HEK293 (cell line): Measurements from ENCODE around the gene CAMK2B.

ENCODE experiments used
- CTCF ChIA-PET: fragments of 350-600 bp; formaldehyde crosslinking; extraction: SDS; loops from one replicate; lab custom pipeline; 2021; ENCODE audit warnings: antibody characterized with exemption; lab: Yijun Ruan, JAX
- POLR2A ChIA-PET: fragments of 300-600 bp; formaldehyde crosslinking; extraction: SDS; loops from one replicate; lab custom pipeline; 2020; ENCODE audit warnings: antibody characterized with exemption, inconsistent platforms; lab: Yijun Ruan, JAX
- H3K27ac ChIP-seq: fragments of 200-500 bp; sonication (Bioruptor generic); 2 replicates; pipeline ENCODE4 v1.5.1; 2014; ENCODE audit warnings: low read depth, low read length, control low read depth, inconsistent platforms; ENCODE audit errors: extremely low read depth
- H3K36me3 ChIP-seq, 2 experiments: fragments of 200-500 bp in 1 of 2; sonication (Bioruptor generic) in 1 of 2; 1 replicate in 1 of 2; 2 replicates in 1 of 2; pipeline ENCODE4 v1.5.1; 2014 to 2017; ENCODE audit warnings: inconsistent platforms in 2 of 2, low read length in 2 of 2; ENCODE audit not compliant: control insufficient read depth in 2 of 2, insufficient read depth in 1 of 2
- H3K4me1 ChIP-seq: fragments of 200-500 bp; sonication (Bioruptor generic); 2 replicates; pipeline ENCODE4 v1.5.1; 2014; ENCODE audit warnings: mild to moderate bottlenecking, low read length, inconsistent platforms; ENCODE audit not compliant: control insufficient read depth, insufficient read depth
- H3K4me3 ChIP-seq: 2 replicates; pipeline ENCODE4 v1.5.1; 2011; ENCODE audit warnings: low read depth, mild to moderate bottlenecking, control low read depth, low read length, moderate library complexity
- H3K9me3 ChIP-seq: fragments of 200-500 bp; sonication (Bioruptor generic); 2 replicates; pipeline ENCODE4 v1.5.1; 2014; ENCODE audit warnings: low read depth, low read length, inconsistent platforms; ENCODE audit not compliant: control insufficient read depth, insufficient read depth
- BCL11A ChIP-seq: fragments of 450-650 bp; formaldehyde crosslinking; IDR thresholded peaks from 2 replicates; pipeline ENCODE4 v1.5.1; 2016; ENCODE audit warnings: low read depth, missing biosample characterization, missing genetic modification characterization
- KLF1 ChIP-seq: fragments of 450-650 bp; formaldehyde crosslinking; IDR thresholded peaks from 2 replicates; pipeline ENCODE4 v1.5.1; 2016; ENCODE audit warnings: missing biosample characterization, missing genetic modification characterization
- KLF9 ChIP-seq: fragments of 450-650 bp; formaldehyde crosslinking; IDR thresholded peaks from 2 replicates; pipeline ENCODE4 v1.5.1; 2016; ENCODE audit warnings: missing biosample characterization, missing genetic modification characterization, low read depth
- ZBTB17 ChIP-seq: fragments of 450-650 bp; formaldehyde crosslinking; IDR thresholded peaks from 2 replicates; pipeline ENCODE4 v1.5.1; 2016; ENCODE audit warnings: missing biosample characterization, missing genetic modification characterization
- ZBTB21 ChIP-seq: fragments of 450-650 bp; formaldehyde crosslinking; IDR thresholded peaks from 2 replicates; pipeline ENCODE4 v1.5.1; 2017; ENCODE audit warnings: missing biosample characterization, missing genetic modification characterization
- ZFP37 ChIP-seq: fragments of 450-650 bp; formaldehyde crosslinking; IDR thresholded peaks from 2 replicates; pipeline ENCODE4 v1.5.1; 2016; ENCODE audit warnings: missing biosample characterization, missing genetic modification characterization
- ZFP41 ChIP-seq: fragments of 450-650 bp; formaldehyde crosslinking; IDR thresholded peaks from 2 replicates; pipeline ENCODE4 v1.5.1; 2016; ENCODE audit warnings: missing biosample characterization, missing genetic modification characterization, borderline replicate concordance
- ZNF10 ChIP-seq: fragments of 450-650 bp; formaldehyde crosslinking; IDR thresholded peaks from 2 replicates; pipeline ENCODE4 v1.5.1; 2017; ENCODE audit warnings: missing biosample characterization, missing genetic modification characterization
- ZNF112 ChIP-seq: fragments of 450-650 bp; formaldehyde crosslinking; IDR thresholded peaks from 2 replicates; pipeline ENCODE4 v1.5.0; 2017; ENCODE audit warnings: missing biosample characterization, missing genetic modification characterization
- ZNF114 ChIP-seq: fragments of 450-650 bp; formaldehyde crosslinking; IDR thresholded peaks from 2 replicates; pipeline ENCODE4 v1.5.0; 2017; ENCODE audit warnings: missing biosample characterization, missing genetic modification characterization
- ZNF140 ChIP-seq: fragments of 450-650 bp; formaldehyde crosslinking; IDR thresholded peaks from 2 replicates; pipeline ENCODE4 v1.5.1; 2016; ENCODE audit warnings: missing biosample characterization, missing genetic modification characterization
- ZNF146 ChIP-seq: fragments of 450-650 bp; formaldehyde crosslinking; IDR thresholded peaks from 2 replicates; pipeline ENCODE4 v1.5.1; 2016; ENCODE audit warnings: missing biosample characterization, missing genetic modification characterization
- ZNF19 ChIP-seq: fragments of 450-650 bp; formaldehyde crosslinking; IDR thresholded peaks from 2 replicates; pipeline ENCODE4; 2016; ENCODE audit warnings: missing biosample characterization, missing genetic modification characterization, low read depth
- ZNF366 ChIP-seq: fragments of 450-650 bp; formaldehyde crosslinking; conservative IDR thresholded peaks from 2 replicates; pipeline ENCODE4 v1.5.1; 2016; ENCODE audit warnings: missing biosample characterization, missing genetic modification characterization
- ZNF423 ChIP-seq: fragments of 450-650 bp; formaldehyde crosslinking; IDR thresholded peaks from 2 replicates; pipeline ENCODE4 v1.5.1; 2016; ENCODE audit warnings: missing biosample characterization, missing genetic modification characterization
- ZNF426 ChIP-seq: fragments of 450-650 bp; formaldehyde crosslinking; IDR thresholded peaks from 2 replicates; pipeline ENCODE4 v1.5.1; 2017; ENCODE audit warnings: missing biosample characterization, missing genetic modification characterization, mild to moderate bottlenecking, inconsistent platforms, moderate library complexity
- ZNF501 ChIP-seq: fragments of 450-650 bp; formaldehyde crosslinking; IDR thresholded peaks from 2 replicates; pipeline ENCODE4 v1.5.1; 2016; ENCODE audit warnings: missing biosample characterization, missing genetic modification characterization
- ZNF544 ChIP-seq: fragments of 450-650 bp; formaldehyde crosslinking; IDR thresholded peaks from 2 replicates; pipeline ENCODE4 v1.5.0; 2017; ENCODE audit warnings: missing biosample characterization, missing genetic modification characterization
- ZNF670 ChIP-seq: fragments of 450-650 bp; formaldehyde crosslinking; IDR thresholded peaks from 2 replicates; pipeline ENCODE4 v1.5.1; 2016; ENCODE audit warnings: missing biosample characterization, missing genetic modification characterization, low read depth
- ZNF747 ChIP-seq: fragments of 450-650 bp; formaldehyde crosslinking; IDR thresholded peaks from 2 replicates; pipeline ENCODE4 v1.5.1; 2016; ENCODE audit warnings: missing biosample characterization, missing genetic modification characterization
- ZNF843 ChIP-seq: fragments of 450-650 bp; formaldehyde crosslinking; IDR thresholded peaks from 2 replicates; pipeline ENCODE4 v1.5.1; 2016; ENCODE audit warnings: missing biosample characterization, missing genetic modification characterization
- TF ChIP-seq, protein P1 (sequence below): fragments of 450-650 bp; formaldehyde crosslinking; IDR thresholded peaks from 2 replicates; pipeline ENCODE4 v1.5.1; 2016; ENCODE audit warnings: missing biosample characterization, missing genetic modification characterization
- TF ChIP-seq, protein P2 (sequence below): fragments of 450-650 bp; formaldehyde crosslinking; IDR thresholded peaks from 2 replicates; pipeline ENCODE4 v1.5.1; 2017; ENCODE audit warnings: missing biosample characterization, mild to moderate bottlenecking, missing genetic modification characterization, moderate library complexity
- TF ChIP-seq, protein P3 (sequence below): fragments of 450-650 bp; formaldehyde crosslinking; IDR thresholded peaks from 2 replicates; pipeline ENCODE4 v1.5.1; 2017; ENCODE audit warnings: missing biosample characterization, missing genetic modification characterization
- TF ChIP-seq, protein P4 (sequence below): fragments of 450-650 bp; formaldehyde crosslinking; IDR thresholded peaks from 2 replicates; pipeline ENCODE4 v1.5.1; 2016; ENCODE audit warnings: missing biosample characterization, missing genetic modification characterization
- TF ChIP-seq, protein P5 (sequence below): fragments of 450-650 bp; formaldehyde crosslinking; IDR thresholded peaks from 2 replicates; pipeline ENCODE4 v1.5.1; 2016; ENCODE audit warnings: missing biosample characterization, missing genetic modification characterization
- TF ChIP-seq, protein P6 (sequence below): fragments of 450-650 bp; formaldehyde crosslinking; IDR thresholded peaks from 2 replicates; pipeline ENCODE4; 2016; ENCODE audit warnings: missing biosample characterization, missing genetic modification characterization

The CAMK2B gene

DNA sequence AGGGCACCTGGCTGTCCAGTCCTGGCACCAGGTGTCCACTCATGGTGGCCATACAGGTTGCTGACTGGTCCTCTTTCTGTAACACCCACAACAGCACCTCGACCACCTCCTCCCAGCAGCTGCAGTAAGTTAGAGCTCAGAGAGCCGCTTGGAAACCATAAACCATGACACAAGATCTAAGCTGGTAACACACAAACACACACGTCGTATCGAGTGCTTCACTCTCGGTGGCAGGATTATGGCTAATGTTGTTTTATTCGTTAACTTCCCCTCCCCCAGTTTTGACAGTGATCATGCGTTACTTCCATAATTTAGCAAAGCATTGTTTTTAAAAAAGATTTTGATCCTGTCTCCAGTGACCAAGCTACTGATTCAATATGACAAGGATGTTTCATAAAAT, 59.7 kb downstream of the CAMK2B start:
- Histone ChIP-seq H3K27ac (no peak overlapping the region), H3K36me3 (no peaks in the 10 kb centered on the region), H3K4me3 (no peak overlapping the region), H3K4me1 (no peaks in the 10 kb centered on the region), H3K9me3 (no peaks in the 10 kb centered on the region)
- ChIA-PET CTCF (interaction anchor here (0.9 kb wide), 1 partner anchor 25 kb away, joined by 5 read pairs; no protein-coding TSS in a partner anchor), POLR2A (no interaction called here)
- TF ChIP-seq ZNF112: no peak
- no peak for TF ChIP-seq ZNF140 (tag by site-specific recombination)
- TF ChIP-seq ZNF747: no peak
- no peak for TF ChIP-seq ZNF843
- TF ChIP-seq, protein P1, sequence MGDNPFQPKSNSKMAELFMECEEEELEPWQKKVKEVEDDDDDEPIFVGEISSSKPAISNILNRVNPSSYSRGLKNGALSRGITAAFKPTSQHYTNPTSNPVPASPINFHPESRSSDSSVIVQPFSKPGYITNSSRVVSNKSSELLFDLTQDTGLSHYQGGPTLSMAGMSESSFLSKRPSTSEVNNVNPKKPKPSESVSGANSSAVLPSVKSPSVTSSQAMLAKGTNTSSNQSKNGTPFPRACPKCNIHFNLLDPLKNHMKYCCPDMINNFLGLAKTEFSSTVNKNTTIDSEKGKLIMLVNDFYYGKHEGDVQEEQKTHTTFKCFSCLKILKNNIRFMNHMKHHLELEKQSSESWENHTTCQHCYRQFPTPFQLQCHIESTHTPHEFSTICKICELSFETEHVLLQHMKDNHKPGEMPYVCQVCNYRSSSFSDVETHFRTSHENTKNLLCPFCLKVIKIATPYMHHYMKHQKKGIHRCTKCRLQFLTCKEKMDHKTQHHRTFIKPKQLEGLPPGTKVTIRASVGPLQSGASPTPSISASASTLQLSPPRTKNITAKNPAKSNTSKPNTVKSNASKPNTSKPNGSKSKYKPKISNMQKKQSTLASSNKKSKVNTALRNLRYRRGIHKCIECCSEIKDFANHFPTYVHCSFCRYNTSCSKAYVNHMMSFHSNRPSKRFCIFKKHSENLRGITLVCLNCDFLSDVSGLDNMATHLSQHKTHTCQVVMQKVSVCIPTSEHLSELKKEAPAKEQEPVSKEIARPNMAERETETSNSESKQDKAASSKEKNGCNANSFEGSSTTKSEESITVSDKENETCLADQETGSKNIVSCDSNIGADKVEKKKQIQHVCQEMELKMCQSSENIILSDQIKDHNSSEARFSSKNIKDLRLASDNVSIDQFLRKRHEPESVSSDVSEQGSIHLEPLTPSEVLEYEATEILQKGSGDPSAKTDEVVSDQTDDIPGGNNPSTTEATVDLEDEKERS: no peak

DNA sequence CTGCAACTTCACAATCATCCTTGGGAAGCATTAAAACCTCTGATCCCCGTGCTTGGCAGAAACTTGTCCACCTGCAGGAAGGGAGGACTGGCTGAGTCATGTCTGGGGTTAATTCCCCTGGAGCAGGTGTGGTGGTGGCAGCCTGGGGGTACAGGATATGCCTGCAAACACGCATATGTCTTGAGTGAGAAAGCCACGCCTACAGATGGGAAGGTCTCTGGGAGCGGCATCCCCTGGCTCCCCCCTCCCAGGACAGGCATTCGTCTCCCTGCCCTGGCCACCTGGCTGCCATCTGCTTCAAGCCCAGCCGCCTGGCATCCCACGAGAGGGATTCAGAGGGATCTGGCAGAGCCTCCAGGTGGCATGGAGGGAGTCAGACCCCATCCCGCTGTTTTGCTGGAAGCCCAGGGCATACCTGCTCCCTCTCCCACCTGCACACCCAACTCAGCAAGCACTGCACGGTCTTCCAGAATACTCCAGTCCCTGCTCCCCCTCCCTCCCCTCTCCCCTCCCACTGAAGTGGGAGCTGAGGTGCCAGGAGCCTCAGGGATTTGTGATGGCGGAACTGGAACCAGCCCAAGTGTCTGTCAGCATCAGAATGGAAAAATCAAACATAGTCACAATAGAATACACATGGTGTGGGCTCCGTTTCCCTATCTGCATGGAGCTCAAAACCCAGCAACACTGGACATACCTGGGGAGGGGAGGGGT, 61.0 kb downstream of the CAMK2B start:
- H3K36me3 ChIP-seq: no peaks in the 10 kb centered on the region
- H3K9me3 ChIP-seq: no peaks in the 10 kb centered on the region
- ChIA-PET POLR2A (no interaction called here), CTCF (no interaction called here)
- H3K27ac ChIP-seq: no peak overlapping the region
- H3K4me1 ChIP-seq: no peaks in the 10 kb centered on the region
- H3K4me3 ChIP-seq: no peak overlapping the region
- TF ChIP-seq ZFP41 (tag by site-specific recombination): no peak
- TF ChIP-seq ZNF19 (tag by site-specific recombination): no peak
- no peak for TF ChIP-seq ZNF146 (tag by site-specific recombination)
- TF ChIP-seq, protein P2, sequence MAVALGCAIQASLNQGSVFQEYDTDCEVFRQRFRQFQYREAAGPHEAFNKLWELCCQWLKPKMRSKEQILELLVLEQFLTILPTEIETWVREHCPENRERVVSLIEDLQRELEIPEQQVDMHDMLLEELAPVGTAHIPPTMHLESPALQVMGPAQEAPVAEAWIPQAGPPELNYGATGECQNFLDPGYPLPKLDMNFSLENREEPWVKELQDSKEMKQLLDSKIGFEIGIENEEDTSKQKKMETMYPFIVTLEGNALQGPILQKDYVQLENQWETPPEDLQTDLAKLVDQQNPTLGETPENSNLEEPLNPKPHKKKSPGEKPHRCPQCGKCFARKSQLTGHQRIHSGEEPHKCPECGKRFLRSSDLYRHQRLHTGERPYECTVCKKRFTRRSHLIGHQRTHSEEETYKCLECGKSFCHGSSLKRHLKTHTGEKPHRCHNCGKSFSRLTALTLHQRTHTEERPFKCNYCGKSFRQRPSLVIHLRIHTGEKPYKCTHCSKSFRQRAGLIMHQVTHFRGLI (tag by site-specific recombination): peak; percentile 65; the same call in 1 of the 2 replicates
- no peak for TF ChIP-seq ZNF114 (tag by site-specific recombination)
- TF ChIP-seq ZFP37 (tag by site-specific recombination): no peak
- TF ChIP-seq, protein P3, sequence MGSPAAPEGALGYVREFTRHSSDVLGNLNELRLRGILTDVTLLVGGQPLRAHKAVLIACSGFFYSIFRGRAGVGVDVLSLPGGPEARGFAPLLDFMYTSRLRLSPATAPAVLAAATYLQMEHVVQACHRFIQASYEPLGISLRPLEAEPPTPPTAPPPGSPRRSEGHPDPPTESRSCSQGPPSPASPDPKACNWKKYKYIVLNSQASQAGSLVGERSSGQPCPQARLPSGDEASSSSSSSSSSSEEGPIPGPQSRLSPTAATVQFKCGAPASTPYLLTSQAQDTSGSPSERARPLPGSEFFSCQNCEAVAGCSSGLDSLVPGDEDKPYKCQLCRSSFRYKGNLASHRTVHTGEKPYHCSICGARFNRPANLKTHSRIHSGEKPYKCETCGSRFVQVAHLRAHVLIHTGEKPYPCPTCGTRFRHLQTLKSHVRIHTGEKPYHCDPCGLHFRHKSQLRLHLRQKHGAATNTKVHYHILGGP (tag by site-specific recombination): no peak
- TF ChIP-seq, protein P4, sequence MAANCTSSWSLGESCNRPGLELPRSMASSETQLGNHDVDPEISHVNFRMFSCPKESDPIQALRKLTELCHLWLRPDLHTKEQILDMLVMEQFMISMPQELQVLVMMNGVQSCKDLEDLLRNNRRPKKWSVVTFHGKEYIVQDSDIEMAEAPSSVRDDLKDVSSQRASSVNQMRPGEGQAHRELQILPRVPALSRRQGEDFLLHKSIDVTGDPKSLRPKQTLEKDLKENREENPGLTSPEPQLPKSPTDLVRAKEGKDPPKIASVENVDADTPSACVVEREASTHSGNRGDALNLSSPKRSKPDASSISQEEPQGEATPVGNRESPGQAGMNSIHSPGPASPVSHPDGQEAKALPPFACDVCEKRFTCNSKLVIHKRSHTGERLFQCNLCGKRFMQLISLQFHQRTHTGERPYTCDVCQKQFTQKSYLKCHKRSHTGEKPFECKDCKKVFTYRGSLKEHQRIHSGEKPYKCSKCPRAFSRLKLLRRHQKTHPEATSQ (tag by site-specific recombination): no peak
- no peak for TF ChIP-seq ZNF670 (tag by site-specific recombination)
- TF ChIP-seq ZNF544 (tag by site-specific recombination): no peak
- no peak for TF ChIP-seq ZNF423 (tag by site-specific recombination)
- TF ChIP-seq, protein P5, sequence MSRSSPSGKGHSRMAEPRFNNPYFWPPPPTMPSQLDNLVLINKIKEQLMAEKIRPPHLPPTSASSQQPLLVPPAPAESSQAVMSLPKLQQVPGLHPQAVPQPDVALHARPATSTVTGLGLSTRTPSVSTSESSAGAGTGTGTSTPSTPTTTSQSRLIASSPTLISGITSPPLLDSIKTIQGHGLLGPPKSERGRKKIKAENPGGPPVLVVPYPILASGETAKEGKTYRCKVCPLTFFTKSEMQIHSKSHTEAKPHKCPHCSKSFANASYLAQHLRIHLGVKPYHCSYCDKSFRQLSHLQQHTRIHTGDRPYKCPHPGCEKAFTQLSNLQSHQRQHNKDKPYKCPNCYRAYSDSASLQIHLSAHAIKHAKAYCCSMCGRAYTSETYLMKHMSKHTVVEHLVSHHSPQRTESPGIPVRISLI (tag by site-specific recombination): no peak
- no peak for TF ChIP-seq ZNF10 (tag by site-specific recombination)
- no peak for TF ChIP-seq ZNF366
- TF ChIP-seq ZNF426 (tag by site-specific recombination): no peak
- no peak for TF ChIP-seq BCL11A
- TF ChIP-seq, protein P6, sequence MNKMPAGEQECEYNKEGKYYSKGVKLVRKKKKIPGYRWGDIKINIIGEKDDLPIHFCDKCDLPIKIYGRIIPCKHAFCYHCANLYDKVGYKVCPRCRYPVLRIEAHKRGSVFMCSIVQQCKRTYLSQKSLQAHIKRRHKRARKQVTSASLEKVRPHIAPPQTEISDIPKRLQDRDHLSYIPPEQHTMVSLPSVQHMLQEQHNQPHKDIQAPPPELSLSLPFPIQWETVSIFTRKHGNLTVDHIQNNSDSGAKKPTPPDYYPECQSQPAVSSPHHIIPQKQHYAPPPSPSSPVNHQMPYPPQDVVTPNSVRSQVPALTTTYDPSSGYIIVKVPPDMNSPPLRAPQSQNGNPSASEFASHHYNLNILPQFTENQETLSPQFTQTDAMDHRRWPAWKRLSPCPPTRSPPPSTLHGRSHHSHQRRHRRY (tag by site-specific recombination): no peak
- peak; percentile 57 for TF ChIP-seq ZBTB17 (tag by site-specific recombination)
- TF ChIP-seq ZNF501 (tag by site-specific recombination): no peak
- TF ChIP-seq ZNF140 (tag by site-specific recombination): no peak
- TF ChIP-seq KLF9 (tag by site-specific recombination): no peak
- TF ChIP-seq KLF1 (tag by site-specific recombination): peak; percentile 26; the same call in 1 of the 2 replicates
- TF ChIP-seq ZBTB21 (tag by site-specific recombination): no peak
